Calu3 (cell line): ENCODE data around the gene IGSF9. TPM values are rescaled to one million over a fixed set of nuclear protein-coding genes. Genes with fewer than 3 reads are reported as not detected.

ENCODE experiments used
- BruUV-seq: library from RNA; stranded (reverse); fragments of 400-500 nt; replicated peaks from 2 replicates; lab custom pipeline; 2021; lab: Mats Ljungman, UMichigan
- CTCF ChIA-PET: fragments of 300-600 bp; sonication (Branson Sonifier 250); formaldehyde crosslinking; loops from one replicate; lab custom pipeline; 2022; ENCODE audit warnings: antibody characterized with exemption; lab: Charles Lee
- DNase-seq: peaks from one replicate; pipeline ENCODE4 v3.0.0; 2022
- H3K27ac Mint-ChIP-seq: one replicate; pipeline ENCODE4 v1.8.0; 2022; ENCODE audit warnings: mixed read lengths; ENCODE audit not compliant: unreplicated experiment
- H3K27me3 Mint-ChIP-seq: one replicate; pipeline ENCODE4 v1.8.0; 2022; ENCODE audit warnings: mixed read lengths; ENCODE audit not compliant: unreplicated experiment
- H3K36me3 Mint-ChIP-seq: one replicate; pipeline ENCODE4 v1.8.0; 2022; ENCODE audit warnings: mild to moderate bottlenecking, moderate library complexity, mixed read lengths; ENCODE audit not compliant: insufficient read depth, unreplicated experiment
- H3K4me1 Mint-ChIP-seq: one replicate; pipeline ENCODE4 v1.8.0; 2022; ENCODE audit warnings: mild to moderate bottlenecking, low read depth, mixed read lengths; ENCODE audit not compliant: unreplicated experiment
- H3K4me3 Mint-ChIP-seq: one replicate; pipeline ENCODE4 v1.8.0; 2022; ENCODE audit warnings: mild to moderate bottlenecking, low read depth, moderate library complexity, mixed read lengths; ENCODE audit not compliant: unreplicated experiment
- H3K9me3 Mint-ChIP-seq: one replicate; pipeline ENCODE4 v1.8.0; 2022; ENCODE audit warnings: low read depth, mixed read lengths; ENCODE audit not compliant: unreplicated experiment
- CTCF ChIP-seq: fragments of 200-600 bp; IDR thresholded peaks from one replicate; pipeline ENCODE4 v1.8.0; 2022; ENCODE audit warnings: antibody characterized with exemption; ENCODE audit not compliant: unreplicated experiment
- intact Hi-C: fragments of 100-400 bp; cut with micrococcal nuclease; formaldehyde crosslinking; loops from one replicate; pipeline ENCODE4 v1.10.0; 2022; ENCODE audit not compliant: unreplicated experiment
- total RNA-seq: library from RNA; stranded (reverse); gene quantifications from 2 replicates; pipeline ENCODE4 v1.2.3, GENCODE V29; 2022

Gene IGSF9
- total RNA-seq, 1 experiment from 2014 or later, result 7.6 TPM

- Mint-ChIP-seq H3K36me3 (no peaks in the 10 kb centered on the region), H3K27me3 (no peaks in the 10 kb centered on the region), H3K27ac (no peak overlapping the region), H3K4me3 (no peak overlapping the region), H3K9me3 (no peaks in the 10 kb centered on the region), H3K4me1 (peaks cover 11% of the 10 kb centered on the region)
- no TSS peak for BruUV-seq
- peak; percentile 40 for DNase-seq
- intact Hi-C loops, result loop anchor here (2.0 to 5.0 kb wide), 2 partner anchors 52 to 681 kb away; partner anchors contain the start of gene IGSF9
- no peak for TF ChIP-seq CTCF
- CTCF ChIA-PET, result interaction anchor here (0.7 to 4.5 kb wide), 16 partner anchors 12 to 695 kb away, joined by 3 to 110 read pairs (median 4); partner anchors contain the start of genes IGSF9 and TAGLN2
Observed at GRCh38 chr1:159892944-159893343, 52.5 kb downstream of the IGSF9 start.

GRCh38 chr1:159891275-159892157 lies 53.9 kb downstream of the IGSF9 start:
- DNase-seq, result peak; percentile 91
- H3K36me3 Mint-ChIP-seq, result no peaks in the 10 kb centered on the region
- BruUV-seq, result no TSS peak
- TF ChIP-seq CTCF, result peak; percentile 99
- H3K9me3 Mint-ChIP-seq, result no peaks in the 10 kb centered on the region
- no peaks in the 10 kb centered on the region for H3K27me3 Mint-ChIP-seq
- intact Hi-C loops, result loop anchor here (1.0 to 5.0 kb wide), 8 partner anchors 37 to 731 kb away; partner anchors contain the start of gene IGSF9
- H3K4me3 Mint-ChIP-seq, result no peak overlapping the region
- CTCF ChIA-PET, result interaction anchor here (1.0 to 4.5 kb wide), 10 partner anchors 10 to 680 kb away, joined by 3 to 110 read pairs (median 8); partner anchors contain the start of genes DUSP23 and IGSF9
- peaks cover 11% of the 10 kb centered on the region for H3K4me1 Mint-ChIP-seq
- H3K27ac Mint-ChIP-seq, result no peak overlapping the region

GRCh38 chr1:159890390-159890789 lies 55.0 kb downstream of the IGSF9 start:
- TF ChIP-seq CTCF, result no peak
- Mint-ChIP-seq H3K27ac (peak overlapping the region; percentile 12), H3K9me3 (no peaks in the 10 kb centered on the region), H3K27me3 (no peaks in the 10 kb centered on the region), H3K36me3 (no peaks in the 10 kb centered on the region), H3K4me3 (no peak overlapping the region), H3K4me1 (peaks cover 11% of the 10 kb centered on the region)
- intact Hi-C loops, result loop anchor here (2.0 to 5.0 kb wide), 5 partner anchors 36 to 730 kb away; no protein-coding TSS in a partner anchor
- no peak for DNase-seq
- CTCF ChIA-PET, result interaction anchor here (1.0 to 4.5 kb wide), 8 partner anchors 10 to 679 kb away, joined by 3 to 110 read pairs (median 6); no protein-coding TSS in a partner anchor
- no TSS peak for BruUV-seq

GRCh38 chr1:159889821-159890252 lies 55.6 kb downstream of the IGSF9 start:
- TF ChIP-seq CTCF, result no peak
- H3K4me1 Mint-ChIP-seq, result peaks cover 11% of the 10 kb centered on the region
- CTCF ChIA-PET, result interaction anchor here (1.0 to 4.5 kb wide), 7 partner anchors 10 to 678 kb away, joined by 3 to 110 read pairs (median 4); no protein-coding TSS in a partner anchor
- intact Hi-C loops, result loop anchor here (2.0 to 5.0 kb wide), 5 partner anchors 35 to 729 kb away; no protein-coding TSS in a partner anchor
- H3K9me3 Mint-ChIP-seq, result no peaks in the 10 kb centered on the region
- peak; percentile 30 for DNase-seq
- no peak overlapping the region for H3K4me3 Mint-ChIP-seq
- H3K36me3 Mint-ChIP-seq, result no peaks in the 10 kb centered on the region
- H3K27ac Mint-ChIP-seq, result peak overlapping the region; percentile 12
- no TSS peak for BruUV-seq
- no peaks in the 10 kb centered on the region for H3K27me3 Mint-ChIP-seq
